IPS DF 6.9 (cell line): Measurements from ENCODE around the gene H3-3A.
A peak's percentile ranks its signal among the peaks of the same experiment; 100 is the strongest.
"Not testable (repeated sequence)": the region's sequence is repeated elsewhere in the genome, so short reads cannot be mapped to it uniquely, and the experiment has no call there.

Experiments
- DNase-seq: peaks from one replicate; pipeline ENCODE4 v3.0.0-alpha.2; 2013; ENCODE audit warnings: low read depth, low spot score
- H3K27ac ChIP-seq: one replicate; pipeline ENCODE4 v1.5.1; 2013; ENCODE audit warnings: low read length, control low read depth
- H3K27me3 ChIP-seq: 2 replicates; pipeline ENCODE4 v1.6.1; 2013; ENCODE audit warnings: mild to moderate bottlenecking, low read length; ENCODE audit not compliant: control insufficient read depth, insufficient read depth
- H3K36me3 ChIP-seq: 2 replicates; pipeline ENCODE4 v1.6.1; 2013; ENCODE audit warnings: low read length; ENCODE audit not compliant: control insufficient read depth, insufficient read depth
- H3K4me1 ChIP-seq: 2 replicates; pipeline ENCODE4 v1.6.1; 2013; ENCODE audit warnings: low read length; ENCODE audit not compliant: control insufficient read depth, insufficient read depth
- H3K4me3 ChIP-seq: 2 replicates; pipeline ENCODE4 v1.5.1; 2013; ENCODE audit warnings: mild to moderate bottlenecking, low read length
- H3K9me3 ChIP-seq: 2 replicates; pipeline ENCODE4 v1.6.1; 2013; ENCODE audit warnings: low read length, inconsistent platforms; ENCODE audit not compliant: control insufficient read depth, insufficient read depth
- WGBS: extraction: QIAGEN DNeasy Blood & Tissue Kit; methylation state at CpG from one replicate; pipeline ENCODE4 v1.1.7; 2013; ENCODE audit warnings: mixed read lengths, missing lambda C conversion rate; ENCODE audit not compliant: insufficient read length, insufficient coverage; 5-methylcytosine and 5-hydroxymethylcytosine counted together

Gene H3-3A

GRCh38 chr1:226083302-226084101 is 21.0 kb downstream of the H3-3A start:
- H3K9me3 ChIP-seq = no peaks in the 10 kb centered on the region
- no peak for DNase-seq
- peaks cover 2% of the 10 kb centered on the region for H3K4me1 ChIP-seq
- no peak overlapping the region for H3K27ac ChIP-seq
- no CpG with 5 or more reads among the region's 75 CpGs for WGBS
- H3K4me3 ChIP-seq = peak overlapping the region; percentile 60; the same call in 1 of the 2 replicates
- H3K36me3 ChIP-seq = no peaks in the 10 kb centered on the region
- no peaks in the 10 kb centered on the region for H3K27me3 ChIP-seq

GRCh38 chr1:226085675-226086285 is 23.3 kb downstream of the H3-3A start:
- no peak for DNase-seq
- Histone ChIP-seq H3K9me3 (no peaks in the 10 kb centered on the region), H3K36me3 (no peaks in the 10 kb centered on the region), H3K4me1 (peaks cover 2% of the 10 kb centered on the region), H3K27ac (no peak overlapping the region), H3K27me3 (no peaks in the 10 kb centered on the region), H3K4me3 (no peak overlapping the region)
- no CpG with 5 or more reads among the region's 5 CpGs for WGBS

- no peak overlapping the region for H3K27ac ChIP-seq
Observed at GRCh38 chr1:226086776-226087175, 24.3 kb downstream of the H3-3A start.

GRCh38 chr1:226091461-226091860 is 28.9 kb downstream of the H3-3A start:
- WGBS = no CpG with 5 or more reads among the region's 1 CpG
- H3K9me3 ChIP-seq = no peaks in the 10 kb centered on the region
- no peak overlapping the region for H3K27ac ChIP-seq
- no peaks in the 10 kb centered on the region for H3K4me1 ChIP-seq
- no peaks in the 10 kb centered on the region for H3K36me3 ChIP-seq
- no peak for DNase-seq
- H3K4me3 ChIP-seq = no peak overlapping the region
- no peaks in the 10 kb centered on the region for H3K27me3 ChIP-seq

More at GRCh38 chr1:226086776-226087175, 24.3 kb downstream of the H3-3A start:
- H3K9me3 ChIP-seq = no peaks in the 10 kb centered on the region
- WGBS = no CpG with 5 or more reads among the region's 17 CpGs
- H3K27me3 ChIP-seq = no peaks in the 10 kb centered on the region
- DNase-seq = no peak
- H3K4me1 ChIP-seq = peaks cover 2% of the 10 kb centered on the region
- H3K36me3 ChIP-seq = no peaks in the 10 kb centered on the region
- no peak overlapping the region for H3K4me3 ChIP-seq

GRCh38 chr1:226092048-226092820 is 29.7 kb downstream of the H3-3A start:
- no CpG with 5 or more reads among the region's 10 CpGs for WGBS
- H3K36me3 ChIP-seq, H3K27me3 ChIP-seq, H3K4me1 ChIP-seq, H3K27ac ChIP-seq, DNase-seq, H3K4me3 ChIP-seq, H3K9me3 ChIP-seq: not testable (repeated sequence)

- H3K27ac ChIP-seq = no peak overlapping the region
- no peak overlapping the region for H3K4me3 ChIP-seq
- H3K9me3 ChIP-seq = no peaks in the 10 kb centered on the region
- WGBS = no CpG with 5 or more reads among the region's 3 CpGs
- H3K36me3 ChIP-seq = no peaks in the 10 kb centered on the region
- no peak for DNase-seq
- no peaks in the 10 kb centered on the region for H3K4me1 ChIP-seq
- no peaks in the 10 kb centered on the region for H3K27me3 ChIP-seq
Observed at GRCh38 chr1:226092965-226093364, 30.4 kb downstream of the H3-3A start.

- Histone ChIP-seq H3K27ac (no peak overlapping the region), H3K4me1 (no peaks in the 10 kb centered on the region), H3K9me3 (no peaks in the 10 kb centered on the region), H3K27me3 (no peaks in the 10 kb centered on the region), H3K36me3 (no peaks in the 10 kb centered on the region), H3K4me3 (no peak overlapping the region)
- DNase-seq = no peak
- no CpG with 5 or more reads among the region's 2 CpGs for WGBS
Observed at GRCh38 chr1:226093621-226094020, 31.1 kb downstream of the H3-3A start.

GRCh38 chr1:226094451-226094850 is 31.9 kb downstream of the H3-3A start:
- no peaks in the 10 kb centered on the region for H3K27me3 ChIP-seq
- no peak overlapping the region for H3K4me3 ChIP-seq
- H3K4me1 ChIP-seq = no peaks in the 10 kb centered on the region
- H3K9me3 ChIP-seq = no peaks in the 10 kb centered on the region
- DNase-seq = no peak
- no peak overlapping the region for H3K27ac ChIP-seq
- no peaks in the 10 kb centered on the region for H3K36me3 ChIP-seq
- WGBS = no CpG with 5 or more reads among the region's 1 CpG

- Histone ChIP-seq H3K9me3 (no peaks in the 10 kb centered on the region), H3K4me1 (no peaks in the 10 kb centered on the region), H3K27me3 (no peaks in the 10 kb centered on the region), H3K27ac (no peak overlapping the region), H3K4me3 (no peak overlapping the region), H3K36me3 (no peaks in the 10 kb centered on the region)
- DNase-seq = no peak
- no CpG with 5 or more reads among the region's 2 CpGs for WGBS
Observed at GRCh38 chr1:226095286-226095685, 32.8 kb downstream of the H3-3A start.

GRCh38 chr1:226097866-226098625 is 35.5 kb downstream of the H3-3A start:
- Histone ChIP-seq H3K36me3 (no peaks in the 10 kb centered on the region), H3K4me3 (no peak overlapping the region), H3K27me3 (no peaks in the 10 kb centered on the region), H3K27ac (no peak overlapping the region), H3K9me3 (no peaks in the 10 kb centered on the region), H3K4me1 (no peaks in the 10 kb centered on the region)
- WGBS = no CpG with 5 or more reads among the region's 5 CpGs
- DNase-seq = no peak
